ENCODE measurements around the gene LGSN. TPM values are rescaled to one million over a fixed set of nuclear protein-coding genes. Genes with fewer than 3 reads are reported as not detected.

The LGSN gene
- total RNA-seq, 5 donors from 2014 or later (not counting 1 experiment from before 2014, with no cell fraction given), result 0.18 to 0.26 (median 0.23) TPM; not detected in 1

DNA sequence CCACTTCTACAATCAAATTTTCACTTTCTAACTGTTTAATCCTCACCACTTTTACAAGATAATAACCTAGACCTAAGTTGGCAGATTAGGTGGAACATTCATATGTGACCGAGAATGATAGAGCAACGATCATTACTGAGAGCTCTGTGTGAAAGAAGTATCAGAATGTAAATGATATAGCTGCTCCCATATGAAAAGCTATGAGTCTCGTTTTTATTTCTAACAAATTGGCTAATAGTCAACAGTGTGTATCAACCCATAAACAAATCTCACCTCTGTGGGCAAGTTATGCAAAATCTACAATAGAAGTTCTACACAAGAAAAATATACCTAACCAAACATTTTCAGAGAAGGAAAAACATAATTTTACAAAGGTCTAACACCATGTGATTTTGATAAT is 3.7 kb downstream of the LGSN start:
- DNase-seq (no peak), ATAC-seq (replicated peaks in 1 of 4) (no peak)
- Histone ChIP-seq H3K27ac (ENCODE audit: low read length) (no peak overlapping the region), H3K4me1 (ENCODE audit: control insufficient read depth in 1 of 2, extremely low read depth in 1 of 2, insufficient read depth in 2 of 2, low read length in 2 of 2) (no peaks in the 10 kb centered on the region), H3K9me3 (no peaks in the 10 kb centered on the region), H3K4me3 (ENCODE audit: control insufficient read depth in 1 of 2, extremely low read depth in 1 of 2, low read length in 1 of 2) (no peak overlapping the region), H3K36me3 (ENCODE audit: control insufficient read depth in 2 of 2, extremely low read depth in 1 of 2, insufficient read depth in 1 of 2, low read length in 1 of 2) (no peaks in the 10 kb centered on the region), H3K27me3 (replicated peaks in 1 of 2; ENCODE audit: control insufficient read depth in 2 of 2, extremely low read depth in 1 of 2, insufficient read depth in 2 of 2, low read length in 1 of 2) (no peaks in the 10 kb centered on the region)
- Mint-ChIP-seq H3K4me3 (no peak overlapping the region), H3K4me1 (no peaks in the 10 kb centered on the region), H3K27me3 (peaks cover 3 to 8% of the 10 kb centered on the region in 2 donors), H3K36me3 (no peaks in the 10 kb centered on the region), H3K9me3 (no peaks in the 10 kb centered on the region), H3K27ac (no peak overlapping the region)
- ChIA-PET CTCF (interaction anchor here in 1 of 2 donors (0.6 kb wide), 1 partner anchor 203 kb away, joined by 3 read pairs; no protein-coding TSS in a partner anchor), POLR2A (interaction anchor here in 1 of 2 donors (0.5 kb wide), 1 partner anchor 543 kb away, joined by 3 read pairs; no protein-coding TSS in a partner anchor)
- WGBS (ENCODE audit: insufficient coverage), result no CpG with 5 or more reads among the region's 3 CpGs

DNA sequence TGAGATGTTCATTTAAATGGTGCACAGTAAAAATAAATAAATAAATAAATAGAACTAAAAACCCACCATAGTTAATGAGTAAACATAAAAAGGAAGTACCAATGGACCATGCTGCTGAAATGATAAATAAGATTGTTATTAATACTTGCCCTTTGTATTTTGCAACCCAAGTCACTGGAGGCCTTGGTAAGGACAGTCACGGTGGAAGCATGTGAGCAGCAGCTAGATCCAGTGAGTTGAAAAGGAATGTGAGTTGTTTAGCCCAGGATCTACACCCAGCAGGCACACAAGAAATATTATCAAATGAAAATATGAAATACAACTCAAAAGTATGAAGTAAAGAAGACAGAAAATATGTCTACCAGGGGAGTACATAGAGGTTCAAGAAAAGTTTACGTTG is 6.7 kb downstream of the LGSN start:
- no peaks in the 10 kb centered on the region for H3K4me1 Mint-ChIP-seq
- no peak overlapping the region for H3K4me3 Mint-ChIP-seq
- POLR2A ChIA-PET, result no interaction called here
- no peaks in the 10 kb centered on the region for H3K36me3 ChIP-seq (ENCODE audit: control insufficient read depth in 2 of 2, extremely low read depth in 1 of 2, insufficient read depth in 1 of 2, low read length in 1 of 2)
- CTCF ChIA-PET, result no interaction called here
- no peak overlapping the region for H3K4me3 ChIP-seq (ENCODE audit: control insufficient read depth in 1 of 2, extremely low read depth in 1 of 2, low read length in 1 of 2)
- H3K36me3 Mint-ChIP-seq, result no peaks in the 10 kb centered on the region
- no peaks in the 10 kb centered on the region for H3K9me3 ChIP-seq
- no peak overlapping the region for H3K27ac ChIP-seq (ENCODE audit: low read length)
- no peaks in the 10 kb centered on the region for H3K27me3 ChIP-seq (replicated peaks in 1 of 2; ENCODE audit: control insufficient read depth in 2 of 2, extremely low read depth in 1 of 2, insufficient read depth in 2 of 2, low read length in 1 of 2)
- no peaks in the 10 kb centered on the region for H3K4me1 ChIP-seq (ENCODE audit: control insufficient read depth in 1 of 2, extremely low read depth in 1 of 2, insufficient read depth in 2 of 2, low read length in 2 of 2)
- no peak overlapping the region for H3K27ac Mint-ChIP-seq
- ATAC-seq (replicated peaks in 1 of 4) (no peak), DNase-seq (no peak)
- H3K27me3 Mint-ChIP-seq, result peaks cover 5 to 9% of the 10 kb centered on the region in 2 donors
- H3K9me3 Mint-ChIP-seq, result no peaks in the 10 kb centered on the region
- WGBS (ENCODE audit: insufficient coverage), result 80% methylated on average over 1 of the region's 2 CpGs

DNA sequence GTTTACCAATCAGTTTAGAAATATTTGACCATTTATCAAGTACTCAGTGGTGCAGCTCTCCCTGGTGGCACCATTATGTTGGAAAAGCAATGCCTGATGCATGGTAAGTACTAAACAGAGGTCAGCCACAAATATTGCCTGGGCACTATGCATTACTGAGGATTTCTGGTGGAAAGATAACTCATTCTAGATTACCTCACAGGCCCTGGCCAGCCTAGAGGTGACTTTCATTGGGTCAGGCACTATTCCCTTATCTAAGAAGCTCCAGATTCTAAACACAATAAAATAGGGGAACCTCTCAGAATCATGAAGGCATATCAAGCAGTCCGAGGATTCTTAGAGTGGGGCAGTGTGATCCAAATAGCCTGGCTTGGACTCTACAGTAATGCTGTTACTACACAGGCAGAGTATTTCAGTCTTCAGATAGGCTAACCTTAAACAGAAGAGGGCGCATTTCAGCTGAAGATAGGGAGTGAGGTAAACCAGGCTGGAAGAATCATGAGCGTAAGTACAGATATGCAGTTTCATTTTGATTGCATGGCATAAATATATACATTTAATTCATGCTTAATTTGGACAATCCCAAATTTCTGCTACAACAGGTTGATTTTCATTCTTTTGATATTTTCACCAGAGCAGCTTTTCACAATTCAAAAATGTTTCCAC is 12.1 kb downstream of the LGSN start:
- Mint-ChIP-seq H3K27me3 (peaks cover 3% of the 10 kb centered on the region in 2 donors), H3K9me3 (no peaks in the 10 kb centered on the region), H3K36me3 (no peaks in the 10 kb centered on the region), H3K4me1 (no peaks in the 10 kb centered on the region), H3K27ac (no peak overlapping the region), H3K4me3 (no peak overlapping the region)
- DNase-seq, result peak in 1 of 35 experiments; percentile 3
- no peaks in the 10 kb centered on the region for H3K4me1 ChIP-seq (ENCODE audit: control insufficient read depth in 1 of 2, extremely low read depth in 1 of 2, insufficient read depth in 2 of 2, low read length in 2 of 2)
- POLR2A ChIA-PET, result no interaction called here
- H3K27me3 ChIP-seq (replicated peaks in 1 of 2; ENCODE audit: control insufficient read depth in 2 of 2, extremely low read depth in 1 of 2, insufficient read depth in 2 of 2, low read length in 1 of 2), result no peaks in the 10 kb centered on the region
- CTCF ChIA-PET, result no interaction called here
- H3K36me3 ChIP-seq (ENCODE audit: control insufficient read depth in 2 of 2, extremely low read depth in 1 of 2, insufficient read depth in 1 of 2, low read length in 1 of 2), result no peaks in the 10 kb centered on the region
- no peak overlapping the region for H3K4me3 ChIP-seq (ENCODE audit: control insufficient read depth in 1 of 2, extremely low read depth in 1 of 2, low read length in 1 of 2)
- H3K27ac ChIP-seq (ENCODE audit: low read length), result no peak overlapping the region
- WGBS (ENCODE audit: insufficient coverage), result 90% methylated on average over 2 of the region's 3 CpGs
- no peaks in the 10 kb centered on the region for H3K9me3 ChIP-seq
- ATAC-seq (replicated peaks in 1 of 4), result no peak

DNA sequence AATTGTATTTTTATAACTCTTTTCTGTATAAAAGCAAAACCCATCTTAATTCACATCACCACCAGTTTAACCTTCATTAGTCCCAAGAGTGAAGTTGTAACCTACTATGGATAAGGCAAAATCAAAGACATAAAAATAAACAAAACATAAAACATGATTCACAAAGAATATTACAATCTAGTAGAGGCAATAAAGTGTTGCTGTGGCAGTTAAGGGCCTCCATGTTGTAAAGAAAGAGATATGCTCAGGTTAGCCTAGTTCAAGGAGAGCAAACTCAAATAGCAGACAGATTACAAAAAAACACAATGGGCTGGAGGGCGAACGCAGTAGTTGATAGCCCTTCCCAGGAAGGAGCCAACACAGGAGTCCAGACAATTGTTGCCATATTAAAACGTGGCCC is 13.4 kb downstream of the LGSN start:
- no peaks in the 10 kb centered on the region for H3K9me3 ChIP-seq

DNA sequence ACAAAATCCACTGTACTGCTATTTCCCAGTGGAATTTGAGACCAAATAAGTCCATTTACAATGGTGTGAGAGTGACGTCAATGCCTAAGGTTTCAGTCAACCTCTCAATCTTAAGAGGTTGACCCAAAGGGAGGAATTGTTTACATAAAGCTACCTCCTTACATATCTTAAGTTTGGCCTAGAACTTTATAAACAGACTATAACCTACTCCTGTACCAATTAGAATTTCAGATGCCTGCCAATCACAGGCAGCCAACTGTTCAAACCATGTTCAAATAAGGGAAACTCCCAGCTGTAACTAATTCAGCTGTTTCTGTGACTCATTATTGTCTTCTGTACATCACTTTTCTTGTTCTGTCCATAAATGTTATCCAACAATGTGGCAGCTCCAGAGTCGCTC is 14.5 kb downstream of the LGSN start:
- no peak for ATAC-seq (replicated peaks in 1 of 4)
- Histone ChIP-seq H3K4me1 (ENCODE audit: control insufficient read depth in 1 of 2, extremely low read depth in 1 of 2, insufficient read depth in 2 of 2, low read length in 2 of 2) (no peaks in the 10 kb centered on the region), H3K36me3 (ENCODE audit: control insufficient read depth in 2 of 2, extremely low read depth in 1 of 2, insufficient read depth in 1 of 2, low read length in 1 of 2) (no peaks in the 10 kb centered on the region), H3K9me3 (no peaks in the 10 kb centered on the region), H3K4me3 (ENCODE audit: control insufficient read depth in 1 of 2, extremely low read depth in 1 of 2, low read length in 1 of 2) (no peak overlapping the region), H3K27ac (ENCODE audit: low read length) (no peak overlapping the region), H3K27me3 (replicated peaks in 1 of 2; ENCODE audit: control insufficient read depth in 2 of 2, extremely low read depth in 1 of 2, insufficient read depth in 2 of 2, low read length in 1 of 2) (no peaks in the 10 kb centered on the region)
- ChIA-PET CTCF (no interaction called here), POLR2A (no interaction called here)
- Mint-ChIP-seq H3K4me1 (no peaks in the 10 kb centered on the region), H3K27ac (no peak overlapping the region), H3K27me3 (peaks cover 2 to 3% of the 10 kb centered on the region in 2 donors), H3K9me3 (no peaks in the 10 kb centered on the region), H3K4me3 (no peak overlapping the region), H3K36me3 (no peaks in the 10 kb centered on the region)
- no peak for DNase-seq
- no CpG with 5 or more reads among the region's 2 CpGs for WGBS (ENCODE audit: insufficient coverage)

More for the DNA sequence above, 13.4 kb downstream of the LGSN start:
- H3K36me3 Mint-ChIP-seq, result no peaks in the 10 kb centered on the region
- no peak overlapping the region for H3K27ac ChIP-seq (ENCODE audit: low read length)
- no peaks in the 10 kb centered on the region for H3K4me1 ChIP-seq (ENCODE audit: control insufficient read depth in 1 of 2, extremely low read depth in 1 of 2, insufficient read depth in 2 of 2, low read length in 2 of 2)
- H3K27ac Mint-ChIP-seq, result no peak overlapping the region
- ChIA-PET CTCF (no interaction called here), POLR2A (no interaction called here)
- no peaks in the 10 kb centered on the region for H3K36me3 ChIP-seq (ENCODE audit: control insufficient read depth in 2 of 2, extremely low read depth in 1 of 2, insufficient read depth in 1 of 2, low read length in 1 of 2)
- no peak for ATAC-seq (replicated peaks in 1 of 4)
- no peak for DNase-seq
- peaks cover 2 to 3% of the 10 kb centered on the region in 2 donors for H3K27me3 Mint-ChIP-seq
- 86% methylated on average over 2 of the region's 3 CpGs for WGBS (ENCODE audit: insufficient coverage)
- no peaks in the 10 kb centered on the region for H3K4me1 Mint-ChIP-seq
- no peak overlapping the region for H3K4me3 ChIP-seq (ENCODE audit: control insufficient read depth in 1 of 2, extremely low read depth in 1 of 2, low read length in 1 of 2)
- H3K9me3 Mint-ChIP-seq, result no peaks in the 10 kb centered on the region
- H3K27me3 ChIP-seq (replicated peaks in 1 of 2; ENCODE audit: control insufficient read depth in 2 of 2, extremely low read depth in 1 of 2, insufficient read depth in 2 of 2, low read length in 1 of 2), result no peaks in the 10 kb centered on the region
- no peak overlapping the region for H3K4me3 Mint-ChIP-seq

DNA sequence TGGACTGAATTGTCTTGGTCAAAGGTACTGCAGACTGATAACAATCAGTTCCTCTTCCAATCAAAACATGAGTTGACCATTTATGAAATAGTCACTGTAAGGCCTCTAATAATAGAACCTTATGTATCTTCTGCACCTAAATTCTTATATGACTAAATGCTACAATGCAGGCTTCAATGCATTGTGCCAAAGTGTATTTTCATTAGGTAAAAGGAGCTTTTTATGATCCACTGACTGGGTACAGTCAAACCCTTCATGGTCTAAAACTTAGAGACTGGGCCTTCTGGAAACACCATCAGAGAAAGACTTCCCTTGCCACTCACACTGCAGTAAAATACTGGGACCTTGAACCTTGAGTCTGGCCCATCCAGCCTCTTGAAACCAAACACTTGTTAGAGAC is 16.3 kb downstream of the LGSN start:
- DNase-seq (no peak), ATAC-seq (replicated peaks in 1 of 4) (no peak)
- POLR2A ChIA-PET, result no interaction called here
- Mint-ChIP-seq H3K36me3 (no peaks in the 10 kb centered on the region), H3K4me3 (no peak overlapping the region), H3K4me1 (no peaks in the 10 kb centered on the region), H3K27me3 (no peaks in the 10 kb centered on the region), H3K27ac (no peak overlapping the region), H3K9me3 (peaks cover 0 to 7% (median 0%) of the 10 kb centered on the region in 3 donors)
- H3K4me3 ChIP-seq (ENCODE audit: control insufficient read depth in 1 of 2, extremely low read depth in 1 of 2, low read length in 1 of 2), result no peak overlapping the region
- H3K27ac ChIP-seq (ENCODE audit: low read length), result no peak overlapping the region
- CTCF ChIA-PET, result no interaction called here
- H3K9me3 ChIP-seq, result no peaks in the 10 kb centered on the region
- H3K36me3 ChIP-seq (ENCODE audit: control insufficient read depth in 2 of 2, extremely low read depth in 1 of 2, insufficient read depth in 1 of 2, low read length in 1 of 2), result no peaks in the 10 kb centered on the region
- H3K4me1 ChIP-seq (ENCODE audit: control insufficient read depth in 1 of 2, extremely low read depth in 1 of 2, insufficient read depth in 2 of 2, low read length in 2 of 2), result no peaks in the 10 kb centered on the region
- no peaks in the 10 kb centered on the region for H3K27me3 ChIP-seq (replicated peaks in 1 of 2; ENCODE audit: control insufficient read depth in 2 of 2, extremely low read depth in 1 of 2, insufficient read depth in 2 of 2, low read length in 1 of 2)

DNA sequence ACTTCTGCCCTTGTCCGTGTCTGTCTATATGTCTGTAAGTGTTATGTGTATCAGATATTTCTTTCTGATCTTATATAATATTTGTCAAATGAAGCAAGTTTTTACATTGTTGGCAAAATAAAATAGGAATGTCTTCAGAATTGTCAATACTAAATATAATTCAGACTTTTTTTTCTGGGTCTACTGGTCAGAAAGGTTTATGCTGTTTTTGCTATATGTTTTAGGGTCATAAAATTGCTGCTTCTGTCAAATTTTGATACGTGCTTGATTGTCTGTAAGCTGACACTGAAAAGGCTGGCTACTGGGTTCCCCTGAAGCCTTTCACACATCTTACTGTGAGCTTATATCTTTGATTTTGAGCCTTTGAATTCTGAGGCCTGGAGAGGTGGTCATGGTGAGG is 20.1 kb downstream of the LGSN start:
- Mint-ChIP-seq H3K36me3 (no peaks in the 10 kb centered on the region), H3K4me3 (no peak overlapping the region), H3K27me3 (no peaks in the 10 kb centered on the region), H3K4me1 (no peaks in the 10 kb centered on the region), H3K9me3 (peaks cover 0 to 7% (median 0%) of the 10 kb centered on the region in 3 donors), H3K27ac (no peak overlapping the region)
- Histone ChIP-seq H3K27me3 (replicated peaks in 1 of 2; ENCODE audit: control insufficient read depth in 2 of 2, extremely low read depth in 1 of 2, insufficient read depth in 2 of 2, low read length in 1 of 2) (no peaks in the 10 kb centered on the region), H3K4me1 (ENCODE audit: control insufficient read depth in 1 of 2, extremely low read depth in 1 of 2, insufficient read depth in 2 of 2, low read length in 2 of 2) (no peaks in the 10 kb centered on the region), H3K27ac (ENCODE audit: low read length) (no peak overlapping the region), H3K9me3 (no peaks in the 10 kb centered on the region), H3K4me3 (ENCODE audit: control insufficient read depth in 1 of 2, extremely low read depth in 1 of 2, low read length in 1 of 2) (no peak overlapping the region), H3K36me3 (ENCODE audit: control insufficient read depth in 2 of 2, extremely low read depth in 1 of 2, insufficient read depth in 1 of 2, low read length in 1 of 2) (no peaks in the 10 kb centered on the region)
- POLR2A ChIA-PET, result no interaction called here
- no CpG with 5 or more reads among the region's 2 CpGs for WGBS (ENCODE audit: insufficient coverage)
- ATAC-seq (replicated peaks in 1 of 4) (no peak), DNase-seq (no peak)
- CTCF ChIA-PET, result interaction anchor here in 1 of 2 donors (0.5 kb wide), 1 partner anchor 76 kb away, joined by 3 read pairs; no protein-coding TSS in a partner anchor
